HuH-7.5 (cell line): ENCODE results near the gene CTNNA3.

Experiments
- DNase-seq: peaks from one replicate; pipeline ENCODE4 v3.0.0; 2011; ENCODE audit warnings: low spot score

CTNNA3 gene

DNA sequence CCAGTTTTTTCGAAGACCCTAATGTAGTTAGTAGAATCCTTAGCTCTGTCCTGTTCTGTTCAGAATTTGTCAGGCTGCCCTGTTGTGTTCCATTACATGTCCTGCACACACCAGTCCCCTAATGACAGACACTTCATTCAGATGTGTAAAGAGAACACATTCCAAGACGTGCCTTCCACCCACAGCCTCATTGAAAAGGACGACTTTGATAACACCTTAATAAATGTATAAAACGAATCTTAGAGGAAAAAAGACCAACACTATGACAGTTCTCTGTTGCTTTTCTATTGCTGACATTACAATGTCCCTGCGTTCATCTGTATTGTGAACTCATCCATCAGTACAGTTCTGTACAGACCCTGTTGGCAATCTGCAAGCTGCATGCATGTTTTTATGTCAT, 766.6 kb downstream of the CTNNA3 start:
- DNase-seq = no peak

- DNase-seq = no peak
Observed at GRCh38 chr10:66928776-66929175, 767.2 kb downstream of the CTNNA3 start.

DNA sequence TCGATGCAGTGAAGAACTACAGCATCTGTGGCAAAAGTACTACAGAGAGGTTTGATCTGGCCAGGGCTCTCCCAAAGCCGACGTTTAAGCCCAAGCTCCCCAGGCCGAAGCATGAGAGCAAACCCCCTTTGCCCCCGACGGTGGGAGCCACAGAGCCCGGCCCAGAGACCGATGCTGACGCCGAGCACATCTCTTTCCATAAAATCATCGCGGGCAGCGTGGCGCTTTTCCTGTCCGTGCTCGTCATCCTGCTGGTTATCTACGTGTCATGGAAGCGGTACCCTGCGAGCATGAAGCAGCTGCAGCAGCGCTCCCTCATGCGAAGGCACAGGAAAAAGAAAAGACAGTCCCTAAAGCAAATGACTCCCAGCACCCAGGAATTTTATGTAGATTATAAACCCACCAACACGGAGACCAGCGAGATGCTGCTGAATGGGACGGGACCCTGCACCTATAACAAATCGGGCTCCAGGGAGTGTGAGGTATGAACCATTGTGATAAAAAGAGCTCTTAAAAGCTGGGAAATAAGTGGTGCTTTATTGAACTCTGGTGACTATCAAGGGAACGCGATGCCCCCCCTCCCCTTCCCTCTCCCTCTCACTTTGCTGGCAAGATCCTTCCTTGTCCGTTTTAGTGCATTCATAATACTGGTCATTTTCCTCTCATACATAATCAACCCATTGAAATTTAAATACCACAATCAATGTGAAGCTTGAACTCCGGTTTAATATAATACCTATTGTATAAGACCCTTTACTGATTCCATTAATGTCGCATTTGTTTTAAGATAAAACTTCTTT, 767.8 kb downstream of the CTNNA3 start:
- no peak for DNase-seq

GRCh38 chr10:66927251-66927935, 768.6 kb downstream of the CTNNA3 start:
- no peak for DNase-seq

DNA sequence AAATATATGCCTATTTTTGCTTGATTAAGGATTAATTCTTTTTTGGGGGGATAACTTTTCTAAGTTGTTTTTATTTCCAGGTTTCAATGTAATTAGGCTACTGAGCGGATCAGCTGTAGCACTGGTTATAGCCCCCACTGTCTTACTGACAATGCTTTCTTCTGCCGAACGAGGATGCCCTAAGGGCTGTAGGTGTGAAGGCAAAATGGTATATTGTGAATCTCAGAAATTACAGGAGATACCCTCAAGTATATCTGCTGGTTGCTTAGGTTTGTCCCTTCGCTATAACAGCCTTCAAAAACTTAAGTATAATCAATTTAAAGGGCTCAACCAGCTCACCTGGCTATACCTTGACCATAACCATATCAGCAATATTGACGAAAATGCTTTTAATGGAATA, 769.2 kb downstream of the CTNNA3 start:
- DNase-seq = no peak

GRCh38 chr10:66925896-66926715, 769.9 kb downstream of the CTNNA3 start, which contains the start of gene LRRTM3:
Gene LRRTM3 (plus strand): TSS chr10:66926036.
- DNase-seq = peak; percentile 50

DNA sequence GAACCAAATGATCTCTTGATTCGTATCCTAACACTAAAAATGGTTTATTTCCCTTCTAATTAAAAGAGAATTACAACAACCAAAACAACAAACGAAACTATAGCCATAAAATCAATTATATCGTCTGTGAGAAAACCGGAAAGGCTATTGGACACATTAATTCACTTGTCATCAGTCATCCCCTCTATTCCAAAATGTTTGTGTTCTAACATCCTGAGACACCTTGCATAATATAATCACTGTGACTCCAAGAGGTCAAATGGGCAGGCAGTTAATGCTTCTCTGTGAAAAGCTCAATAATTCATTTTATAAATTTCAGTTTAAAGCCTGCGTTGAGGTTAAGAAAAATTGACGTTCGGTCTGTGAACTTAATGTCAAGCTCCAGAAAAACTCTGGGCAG, 770.6 kb downstream of the CTNNA3 start:
- no peak for DNase-seq

DNA sequence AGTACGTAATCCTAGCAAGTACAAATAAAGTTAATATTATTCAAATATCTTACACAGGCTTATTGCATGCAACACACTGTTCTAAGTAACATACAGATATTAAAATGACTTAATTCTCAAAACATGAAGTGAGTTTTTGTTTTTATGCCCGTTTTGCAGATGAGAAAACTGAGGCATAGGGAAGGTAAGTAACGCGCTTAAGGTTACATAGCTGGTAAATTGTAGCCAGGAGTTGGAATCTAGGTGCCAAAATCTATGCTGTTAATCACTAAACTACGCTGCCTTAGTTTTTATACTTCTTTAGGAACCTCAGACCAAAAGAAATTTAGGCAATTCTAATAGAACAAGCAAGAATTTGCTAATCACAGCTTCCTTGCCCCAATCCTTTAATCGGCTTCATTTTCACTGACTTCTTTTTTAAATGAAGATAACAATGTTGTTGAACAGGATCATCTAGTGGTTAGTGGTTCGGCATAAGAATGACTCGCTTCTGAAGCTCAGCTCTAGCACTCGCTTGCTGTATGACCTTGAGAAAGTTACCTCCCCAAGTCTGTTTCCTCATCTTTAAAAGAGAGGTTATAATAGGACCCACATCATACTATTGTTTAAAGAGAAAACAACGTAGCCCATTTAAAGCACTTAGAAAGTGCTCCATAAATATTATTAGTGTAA, 771.2 kb downstream of the CTNNA3 start:
- DNase-seq = no peak

GRCh38 chr10:66919248-66919647, 776.7 kb downstream of the CTNNA3 start:
- DNase-seq = no peak

- no peak for DNase-seq
Observed at GRCh38 chr10:66917104-66917503, 778.9 kb downstream of the CTNNA3 start.

- DNase-seq = no peak
Observed at GRCh38 chr10:66916030-66916429, 780.0 kb downstream of the CTNNA3 start.

DNA sequence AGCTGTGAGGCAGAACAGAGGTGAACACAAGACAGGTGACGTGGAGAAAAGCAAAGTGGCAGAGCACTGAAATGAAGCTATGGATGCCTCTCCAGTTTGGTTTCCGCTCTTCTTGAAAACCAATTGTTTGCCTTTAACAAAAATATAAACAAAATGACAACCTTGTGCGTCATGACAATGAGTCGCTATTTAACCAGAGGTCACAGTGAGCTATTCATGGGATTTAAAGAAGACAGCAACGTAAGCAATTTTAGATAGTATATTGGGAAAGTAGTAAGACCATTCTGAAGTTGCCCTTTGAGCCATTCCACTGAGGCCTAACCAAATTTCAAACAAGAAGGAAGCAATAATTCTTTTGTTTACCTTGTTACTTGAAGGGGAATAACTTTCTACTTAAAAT, 785.3 kb downstream of the CTNNA3 start:
- no peak for DNase-seq

GRCh38 chr10:66892871-66893270, 803.1 kb downstream of the CTNNA3 start:
- DNase-seq = no peak

DNA sequence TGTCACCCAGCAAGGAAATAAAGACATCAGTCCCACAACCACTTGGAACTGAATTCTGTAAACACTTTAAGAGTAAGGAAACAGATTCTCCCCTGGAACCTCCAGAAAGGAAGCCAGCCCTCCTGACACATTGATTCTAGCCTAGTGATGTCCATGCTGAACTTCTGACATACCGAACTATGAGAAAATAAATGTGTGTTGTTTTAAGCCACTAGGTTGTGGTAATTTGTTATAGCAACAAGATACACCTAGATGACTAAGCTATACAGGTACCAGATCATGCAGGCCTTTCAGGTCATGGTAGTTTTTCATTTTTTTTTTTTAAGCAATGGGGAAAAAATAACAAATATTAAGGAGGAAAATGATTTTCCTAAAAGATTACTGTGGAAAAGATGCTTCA, 807.8 kb downstream of the CTNNA3 start:
- no peak for DNase-seq

- DNase-seq = no peak
Observed at GRCh38 chr10:66886848-66887247, 809.1 kb downstream of the CTNNA3 start.

DNA sequence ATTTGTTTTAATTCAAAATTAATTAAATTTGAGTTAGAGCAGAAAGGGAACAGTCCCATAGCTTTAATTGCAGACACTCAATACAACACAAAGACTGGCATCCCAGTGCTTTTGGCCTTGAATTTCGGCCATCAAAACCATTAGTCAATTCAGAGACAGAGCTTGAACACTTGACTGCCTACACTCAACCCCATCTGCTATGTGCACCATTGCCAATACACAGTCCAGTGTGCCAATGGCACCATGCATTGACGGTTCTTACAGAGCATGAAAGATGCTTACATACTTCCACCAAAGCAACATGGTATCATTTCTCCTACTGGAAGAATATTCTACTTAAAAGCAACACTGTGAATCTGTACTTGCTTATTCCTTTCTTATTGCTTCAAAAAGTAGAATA, 813.7 kb downstream of the CTNNA3 start:
- DNase-seq = no peak

DNA sequence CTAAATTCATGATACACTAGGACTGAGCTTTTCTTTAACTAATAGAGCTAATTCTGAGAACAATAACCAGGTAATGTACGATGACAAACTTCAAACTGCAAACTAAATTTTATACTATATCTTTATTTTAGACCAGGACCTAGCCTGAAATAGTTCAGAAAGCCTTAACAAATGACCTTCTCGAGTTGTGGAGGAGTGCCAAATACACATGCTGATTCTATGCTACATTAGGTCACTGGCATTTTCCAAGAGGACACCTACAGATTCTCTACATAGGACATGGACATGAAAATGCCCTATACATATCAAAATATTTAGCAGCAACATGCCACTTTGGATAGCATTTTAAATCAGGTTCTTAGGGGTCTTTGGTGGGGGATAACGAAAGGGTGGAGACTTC, 814.2 kb downstream of the CTNNA3 start:
- no peak for DNase-seq

- DNase-seq = no peak
Observed at GRCh38 chr10:66880826-66881225, 815.2 kb downstream of the CTNNA3 start.

GRCh38 chr10:66880292-66880691, 815.7 kb downstream of the CTNNA3 start:
- no peak for DNase-seq

DNA sequence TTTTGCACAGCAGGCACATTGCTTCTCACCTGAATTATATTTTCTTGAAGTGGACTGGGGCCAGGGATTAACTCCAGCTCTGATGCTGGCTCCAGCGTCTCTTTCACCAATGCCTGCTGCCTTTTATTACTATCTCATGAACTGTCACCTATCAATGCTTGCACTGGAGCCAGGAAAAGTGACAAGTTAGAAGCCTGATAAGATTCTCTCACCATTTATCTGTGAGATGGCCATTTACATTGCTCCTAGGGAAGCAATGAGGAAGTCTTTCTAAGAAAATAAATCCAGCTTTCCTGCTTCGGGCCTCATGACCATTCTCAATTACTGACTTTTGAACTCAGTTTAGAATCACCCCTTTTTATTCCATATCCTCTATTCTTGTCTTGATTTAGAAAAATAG, 818.6 kb downstream of the CTNNA3 start:
- no peak for DNase-seq

DNA sequence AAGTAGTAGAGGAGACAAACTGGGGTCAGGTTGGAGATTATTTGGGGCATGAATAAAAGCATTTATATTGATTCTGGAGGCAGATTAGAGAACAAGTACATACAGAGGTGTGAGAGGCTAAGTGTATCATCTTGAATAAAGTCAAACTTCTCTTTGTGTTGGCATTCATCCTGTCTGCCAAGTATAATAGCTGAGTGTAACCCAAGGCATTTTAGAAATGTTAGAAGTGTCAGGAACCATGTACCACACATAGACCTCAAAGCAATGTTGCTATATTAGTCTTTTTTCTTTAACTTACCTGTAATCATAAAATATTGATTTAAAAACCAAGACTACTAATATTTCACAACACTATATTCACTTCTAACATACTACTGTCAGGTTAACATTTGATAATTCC, 826.4 kb downstream of the CTNNA3 start:
- DNase-seq = no peak

DNA sequence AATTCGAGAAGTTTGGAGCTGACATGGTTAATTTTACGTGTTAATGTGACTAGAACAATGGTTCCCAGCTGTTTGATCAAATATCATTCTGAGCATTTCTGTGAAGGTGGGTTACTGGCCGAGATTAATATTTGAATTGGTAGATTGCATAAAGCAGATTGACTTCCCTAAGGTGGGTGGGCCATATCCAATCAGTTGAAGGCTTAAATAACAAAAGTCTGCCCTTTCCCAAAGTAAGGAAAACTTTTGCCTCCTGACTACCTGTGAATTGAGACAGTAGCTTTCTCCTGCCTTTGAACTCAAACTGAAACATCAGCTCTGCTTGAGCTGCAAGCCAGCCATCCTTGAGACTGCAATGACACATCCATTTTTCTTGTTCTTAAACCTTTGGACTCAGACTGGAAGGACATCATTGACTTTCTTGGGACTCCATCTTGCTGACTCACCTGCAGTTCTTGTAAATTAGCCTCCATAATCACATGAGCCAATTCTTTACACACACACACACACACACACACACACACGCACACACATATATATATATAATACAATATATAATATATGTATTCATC, 833.2 kb downstream of the CTNNA3 start:
- no peak for DNase-seq
